HEK293T (cell line): ENCODE measurements around the gene EXOC8.

Source experiments
- ARNT ChIP-seq: fragments of 450-650 bp; IDR thresholded peaks from 2 replicates; pipeline ENCODE4 v1.6.1; 2017; ENCODE audit warnings: mild to moderate bottlenecking
- BHLHE40 ChIP-seq: fragments of 450-650 bp; IDR thresholded peaks from 2 replicates; pipeline ENCODE4 v1.6.1; 2016; ENCODE audit warnings: mild to moderate bottlenecking, moderate library complexity, borderline replicate concordance
- ELF4 ChIP-seq: fragments of 450-650 bp; IDR thresholded peaks from 2 replicates; pipeline ENCODE4 v1.6.1; 2017; ENCODE audit warnings: antibody characterized with exemption
- FOXK2 ChIP-seq: fragments of 450-650 bp; IDR thresholded peaks from 2 replicates; pipeline ENCODE4 v1.6.1; 2016; ENCODE audit warnings: mild to moderate bottlenecking
- FOXM1 ChIP-seq: fragments of 450-650 bp; IDR thresholded peaks from 2 replicates; pipeline ENCODE4 v1.6.1; 2017; ENCODE audit warnings: mild to moderate bottlenecking, borderline replicate concordance
- HDGF ChIP-seq: fragments of 450-650 bp; IDR thresholded peaks from 2 replicates; pipeline ENCODE4 v1.6.1; 2017; ENCODE audit warnings: antibody characterized with exemption, borderline replicate concordance
- LEF1 ChIP-seq: fragments of 450-650 bp; IDR thresholded peaks from 2 replicates; pipeline ENCODE4 v1.6.1; 2017; ENCODE audit warnings: mild to moderate bottlenecking, borderline replicate concordance
- NFRKB ChIP-seq: fragments of 450-650 bp; IDR thresholded peaks from 2 replicates; pipeline ENCODE4 v1.6.1; 2016; ENCODE audit warnings: mild to moderate bottlenecking, moderate library complexity
- SP1 ChIP-seq: fragments of 450-650 bp; IDR thresholded peaks from 2 replicates; pipeline ENCODE4 v1.6.1; 2017
- SUZ12 ChIP-seq: fragments of 450-650 bp; IDR thresholded peaks from 2 replicates; pipeline ENCODE4 v1.6.1; 2016; ENCODE audit warnings: mild to moderate bottlenecking
- ZNF384 ChIP-seq: fragments of 450-650 bp; IDR thresholded peaks from 2 replicates; pipeline ENCODE4 v1.6.1; 2016

DNA sequence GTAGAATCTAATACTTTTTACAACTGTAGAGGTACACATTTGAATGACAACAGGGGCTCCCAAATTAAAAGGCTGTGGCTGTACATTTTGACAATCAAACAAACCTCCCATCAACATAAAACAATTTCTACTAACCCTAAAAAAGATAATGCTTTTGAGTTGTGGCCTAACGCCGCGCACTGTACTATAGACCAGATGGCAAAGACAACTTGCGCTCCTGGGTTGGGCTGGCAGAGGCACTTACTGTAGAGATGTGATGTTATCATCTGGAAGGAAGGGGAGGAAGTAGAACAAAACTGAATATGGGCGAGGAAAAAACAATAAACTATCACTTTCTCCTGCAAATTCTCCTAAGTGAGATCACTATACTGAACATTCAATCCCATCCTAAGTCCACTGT lies 26.5 kb upstream of the EXOC8 start:
- no peak for TF ChIP-seq FOXK2
- no peak for TF ChIP-seq SUZ12
- no peak for TF ChIP-seq FOXM1
- TF ChIP-seq ARNT = no peak
- TF ChIP-seq SP1 = no peak
- no peak for TF ChIP-seq ZNF384
- TF ChIP-seq LEF1 = no peak
- TF ChIP-seq BHLHE40 = no peak
- no peak for TF ChIP-seq HDGF
- no peak for TF ChIP-seq NFRKB
- TF ChIP-seq ELF4 = no peak
